OCI-LY7 (cell line): ENCODE data around the gene TOP3A. TPM values are rescaled to one million over a fixed set of nuclear protein-coding genes. Genes with fewer than 3 reads are reported as not detected.

Experiments
- BruUV-seq: library from RNA; stranded (reverse); fragments of 400-500 nt; replicated peaks from 2 replicates; lab custom pipeline; 2021; lab: Mats Ljungman, UMichigan
- CTCF ChIA-PET: fragments of 300-600 bp; sonication (Branson Sonifier 250); formaldehyde crosslinking; loops from one replicate; lab custom pipeline; 2022; ENCODE audit warnings: antibody characterized with exemption; ENCODE audit not compliant: unreplicated experiment; lab: Charles Lee
- POLR2A ChIA-PET: fragments of 300-600 bp; sonication (Branson Sonifier 250); formaldehyde crosslinking; loops from one replicate; lab custom pipeline; 2022; ENCODE audit warnings: antibody characterized with exemption; lab: Charles Lee
- DNase-seq: peaks from one replicate; pipeline ENCODE4 v3.0.0-alpha.2; 2015; ENCODE audit warnings: low spot score
- H2AFZ ChIP-seq: fragments of 200-600 bp; sonication (generic), shearing (Covaris generic); 2 replicates; pipeline ENCODE4 v1.6.1; 2014; ENCODE audit warnings: mild to moderate bottlenecking, antibody characterized with exemption, low read length, moderate library complexity
- H3K27ac ChIP-seq: fragments of 200-600 bp; sonication (generic); 2 replicates; pipeline ENCODE4 v1.5.1; 2014; ENCODE audit warnings: mixed run types, low read depth, mild to moderate bottlenecking, moderate library complexity, low read length, inconsistent platforms; ENCODE audit not compliant: poor library complexity, severe bottlenecking
- H3K36me3 ChIP-seq: fragments of 200-600 bp; sonication (generic); 2 replicates; pipeline ENCODE4 v1.6.1; 2014; ENCODE audit warnings: mild to moderate bottlenecking, antibody characterized with exemption, low read length, moderate library complexity, mixed read lengths; ENCODE audit not compliant: insufficient read depth
- H3K4me1 ChIP-seq: fragments of 200-600 bp; sonication (generic); 2 replicates; pipeline ENCODE4 v1.5.1; 2014; ENCODE audit warnings: mild to moderate bottlenecking, low read length; ENCODE audit not compliant: insufficient read depth, poor library complexity, severe bottlenecking
- H3K4me2 ChIP-seq: fragments of 200-600 bp; sonication (generic); 2 replicates; pipeline ENCODE4 v1.6.1; 2014; ENCODE audit warnings: mild to moderate bottlenecking, low read length
- H3K4me3 ChIP-seq: fragments of 200-600 bp; sonication (generic); 2 replicates; pipeline ENCODE4 v1.5.1; 2014; ENCODE audit warnings: mild to moderate bottlenecking, low read depth, low read length; ENCODE audit not compliant: poor library complexity, severe bottlenecking
- H3K79me2 ChIP-seq: fragments of 200-600 bp; sonication (generic); 2 replicates; pipeline ENCODE4 v1.6.1; 2016; ENCODE audit warnings: low read depth, mild to moderate bottlenecking, low read length, moderate library complexity, mixed read lengths; ENCODE audit not compliant: insufficient read depth
- H3K9me2 ChIP-seq: fragments of 200-600 bp; sonication (generic); 2 replicates; pipeline ENCODE4 v1.6.1; 2016; ENCODE audit warnings: mild to moderate bottlenecking, low read length, mixed read lengths; ENCODE audit not compliant: insufficient read depth
- H3K9me3 ChIP-seq: fragments of 200-600 bp; sonication (generic); 2 replicates; pipeline ENCODE4 v1.6.1; 2014; ENCODE audit warnings: mild to moderate bottlenecking, mixed run types, low read length, mixed read lengths
- H4K20me1 ChIP-seq: fragments of 200-600 bp; sonication (generic); 2 replicates; pipeline ENCODE4 v1.6.1; 2014; ENCODE audit warnings: mild to moderate bottlenecking, antibody characterized with exemption, low read length, moderate library complexity, mixed read lengths; ENCODE audit not compliant: insufficient read depth
- EZH2phosphoT487 ChIP-seq: fragments of 200-600 bp; sonication (generic); IDR thresholded peaks from 2 replicates; pipeline ENCODE4 v1.6.1; 2018; ENCODE audit warnings: low read depth, borderline replicate concordance, mild to moderate bottlenecking, mixed run types, antibody characterized with exemption, low read length, moderate library complexity, mixed read lengths
- intact Hi-C: fragments of 100-400 bp; cut with micrococcal nuclease; formaldehyde crosslinking; loops from one replicate; pipeline ENCODE4 v1.10.0; 2022; ENCODE audit not compliant: unreplicated experiment
- microRNA-seq: library from miRNA; unstranded; fragments of <30 nt; microRNA quantifications from one replicate; pipeline ENCODE4 v1.2.0, GENCODE V29; 2022; ENCODE audit warnings: borderline replicate concordance
- total RNA-seq, 2 experiments: library from RNA; depleted of rRNA in 1 of 2; stranded (reverse); fragments of >200 nt in 1 of 2; shearing (Covaris generic) in 1 of 2; gene quantifications; 2 replicates each; pipeline ENCODE4 v1.2.3, GENCODE V29; 2014 to 2022
- TF ChIP-seq, protein P1 (sequence below): fragments of 200-600 bp; sonication (generic); conservative IDR thresholded peaks from 2 replicates; pipeline ENCODE4 v1.5.1; 2014; ENCODE audit warnings: mild to moderate bottlenecking, antibody characterized with exemption, low read length, moderate library complexity, mixed read lengths

TOP3A gene
- total RNA-seq, 2 experiments from 2014 or later, result 48.3 to 64.4 TPM

DNA sequence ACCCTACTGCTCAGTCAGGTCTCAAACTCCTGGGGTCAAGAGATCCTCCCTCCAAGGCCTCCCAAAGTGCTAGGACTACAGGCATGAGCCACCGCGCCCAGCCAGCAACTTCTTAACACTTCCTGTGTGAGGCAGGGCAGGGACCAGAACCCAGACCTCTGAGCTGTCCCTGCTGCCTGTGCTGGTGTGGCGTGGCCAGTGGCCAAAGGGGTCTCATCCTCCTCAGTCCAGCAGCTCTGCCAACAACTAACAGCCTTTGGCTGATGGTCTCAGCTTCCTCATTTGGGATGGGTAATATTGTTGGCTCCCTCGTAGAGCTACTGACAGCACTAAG is 90.8 kb downstream of the TOP3A start:
- Histone ChIP-seq H3K79me2 (no peaks in the 10 kb centered on the region), H3K27ac (no peak overlapping the region), H4K20me1 (no peaks in the 10 kb centered on the region), H3K4me1 (peaks cover 15% of the 10 kb centered on the region), H3K4me3 (no peak overlapping the region), H3K4me2 (no peak overlapping the region), H3K36me3 (no peaks in the 10 kb centered on the region), H3K9me3 (no peaks in the 10 kb centered on the region), H2AFZ (no peak overlapping the region), H3K9me2 (no peaks in the 10 kb centered on the region)
- ChIA-PET CTCF (no interaction called here), POLR2A (no interaction called here)
- intact Hi-C loops, result no loop called here
- no peak for DNase-seq
- TF ChIP-seq, protein P1, sequence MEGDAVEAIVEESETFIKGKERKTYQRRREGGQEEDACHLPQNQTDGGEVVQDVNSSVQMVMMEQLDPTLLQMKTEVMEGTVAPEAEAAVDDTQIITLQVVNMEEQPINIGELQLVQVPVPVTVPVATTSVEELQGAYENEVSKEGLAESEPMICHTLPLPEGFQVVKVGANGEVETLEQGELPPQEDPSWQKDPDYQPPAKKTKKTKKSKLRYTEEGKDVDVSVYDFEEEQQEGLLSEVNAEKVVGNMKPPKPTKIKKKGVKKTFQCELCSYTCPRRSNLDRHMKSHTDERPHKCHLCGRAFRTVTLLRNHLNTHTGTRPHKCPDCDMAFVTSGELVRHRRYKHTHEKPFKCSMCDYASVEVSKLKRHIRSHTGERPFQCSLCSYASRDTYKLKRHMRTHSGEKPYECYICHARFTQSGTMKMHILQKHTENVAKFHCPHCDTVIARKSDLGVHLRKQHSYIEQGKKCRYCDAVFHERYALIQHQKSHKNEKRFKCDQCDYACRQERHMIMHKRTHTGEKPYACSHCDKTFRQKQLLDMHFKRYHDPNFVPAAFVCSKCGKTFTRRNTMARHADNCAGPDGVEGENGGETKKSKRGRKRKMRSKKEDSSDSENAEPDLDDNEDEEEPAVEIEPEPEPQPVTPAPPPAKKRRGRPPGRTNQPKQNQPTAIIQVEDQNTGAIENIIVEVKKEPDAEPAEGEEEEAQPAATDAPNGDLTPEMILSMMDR, result no peak
- no peak for TF ChIP-seq EZH2phosphoT487
- BruUV-seq, result no TSS peak

Small RNA genes within 50 kb of the gene (microRNA-seq; reads per million reads assigned to microRNA genes)
- gene MIR6778, result 2.3 reads per million

Other genes with a start within 250 kb of the TOP3A start
- 46.4 and 62.6 TPM in 2 replicates for gene DRG2, start 227.0 kb downstream of the TOP3A start, total RNA-seq (2014; rRNA removed; shearing (Covaris generic))
- 54.3 and 60.4 TPM in 2 replicates for gene DRG2, start 227.0 kb downstream of the TOP3A start, total RNA-seq (2022)
- gene MYO15A, start 206.2 kb downstream of the TOP3A start, total RNA-seq (2014; rRNA removed; shearing (Covaris generic)), result 0.23 and 0.98 TPM in 2 replicates
- gene MYO15A, start 206.2 kb downstream of the TOP3A start, total RNA-seq (2022), result 1.4 and 2.0 TPM in 2 replicates
- 99.3 and 100 TPM in 2 replicates for gene ALKBH5, start 131.2 kb downstream of the TOP3A start, total RNA-seq (2014; rRNA removed; shearing (Covaris generic))
- 120 and 125 TPM in 2 replicates for gene ALKBH5, start 131.2 kb downstream of the TOP3A start, total RNA-seq (2022)
- gene LLGL1, start 89.4 kb downstream of the TOP3A start, total RNA-seq (2014; rRNA removed; shearing (Covaris generic)), result 11.9 and 14.1 TPM in 2 replicates
- gene LLGL1, start 89.4 kb downstream of the TOP3A start, total RNA-seq (2022), result 19.9 and 20.8 TPM in 2 replicates
- gene FLII, start 56.3 kb downstream of the TOP3A start, total RNA-seq (2014; rRNA removed; shearing (Covaris generic)), result 141 and 155 TPM in 2 replicates
- 219 and 235 TPM in 2 replicates for gene FLII, start 56.3 kb downstream of the TOP3A start, total RNA-seq (2022)
- 7.6 and 7.9 TPM in 2 replicates for gene MIEF2, start 54.3 kb downstream of the TOP3A start, total RNA-seq (2014; rRNA removed; shearing (Covaris generic))
- gene MIEF2, start 54.3 kb downstream of the TOP3A start, total RNA-seq (2022), result 11.8 and 12.7 TPM in 2 replicates
- gene SMCR8, start 299 bp upstream of the TOP3A start, total RNA-seq (2014; rRNA removed; shearing (Covaris generic)), result 11.1 and 11.8 TPM in 2 replicates
- 16.1 and 16.3 TPM in 2 replicates for gene SMCR8, start 299 bp upstream of the TOP3A start, total RNA-seq (2022)
- gene SHMT1, start 48.6 kb upstream of the TOP3A start, total RNA-seq (2014; rRNA removed; shearing (Covaris generic)), result 62.7 and 66.5 TPM in 2 replicates
- 92.1 and 101 TPM in 2 replicates for gene SHMT1, start 48.6 kb upstream of the TOP3A start, total RNA-seq (2022)
- not detected in 2 replicates for gene EVPLL, start 62.8 kb upstream of the TOP3A start, total RNA-seq (2014; rRNA removed; shearing (Covaris generic))
- 1.2 TPM in 1 of 2 replicates, not detected in the other for gene EVPLL, start 62.8 kb upstream of the TOP3A start, total RNA-seq (2022)
- gene LGALS9C, start 161.8 kb upstream of the TOP3A start, total RNA-seq (2014; rRNA removed; shearing (Covaris generic)), result not detected in 2 replicates
- not detected in 2 replicates for gene LGALS9C, start 161.8 kb upstream of the TOP3A start, total RNA-seq (2022)